HEK293 (cell line): Measurements from ENCODE around the gene SPPL2B.

Experiments used
- ATF2 ChIP-seq: fragments of 450-650 bp; formaldehyde crosslinking; IDR thresholded peaks from 2 replicates; pipeline ENCODE4 v1.5.1; 2016; ENCODE audit warnings: missing biosample characterization, missing genetic modification characterization, low read depth
- CTCF ChIP-seq: fragments of 450-650 bp; formaldehyde crosslinking; IDR thresholded peaks from 2 replicates; pipeline ENCODE4 v1.5.1; 2016; ENCODE audit warnings: missing biosample characterization, missing genetic modification characterization
- GLI4 ChIP-seq: fragments of 450-650 bp; formaldehyde crosslinking; IDR thresholded peaks from 2 replicates; pipeline ENCODE4 v1.5.1; 2016; ENCODE audit warnings: missing biosample characterization, missing genetic modification characterization
- KLF9 ChIP-seq: fragments of 450-650 bp; formaldehyde crosslinking; IDR thresholded peaks from 2 replicates; pipeline ENCODE4 v1.5.1; 2016; ENCODE audit warnings: missing biosample characterization, missing genetic modification characterization, low read depth
- MZF1 ChIP-seq: fragments of 450-650 bp; formaldehyde crosslinking; IDR thresholded peaks from 2 replicates; pipeline ENCODE4 v1.5.1; 2017; ENCODE audit warnings: missing biosample characterization, missing genetic modification characterization, borderline replicate concordance
- PATZ1 ChIP-seq: fragments of 450-650 bp; formaldehyde crosslinking; IDR thresholded peaks from 2 replicates; pipeline ENCODE4 v1.5.1; 2016; ENCODE audit warnings: missing biosample characterization, missing genetic modification characterization
- ZFP41 ChIP-seq: fragments of 450-650 bp; formaldehyde crosslinking; IDR thresholded peaks from 2 replicates; pipeline ENCODE4 v1.5.1; 2016; ENCODE audit warnings: missing biosample characterization, missing genetic modification characterization, borderline replicate concordance
- ZNF157 ChIP-seq: fragments of 450-650 bp; formaldehyde crosslinking; IDR thresholded peaks from 2 replicates; pipeline ENCODE4 v1.5.1; 2016; ENCODE audit warnings: missing biosample characterization, missing genetic modification characterization
- ZNF521 ChIP-seq: fragments of 450-650 bp; formaldehyde crosslinking; IDR thresholded peaks from 2 replicates; pipeline ENCODE4 v1.5.1; 2017; ENCODE audit warnings: missing biosample characterization, mild to moderate bottlenecking, missing genetic modification characterization

GRCh38 chr19:2320939-2321338, 7.5 kb upstream of the SPPL2B start:
- TF ChIP-seq ZNF157 (tag by site-specific recombination) (no peak), ZFP41 (tag by site-specific recombination) (no peak), PATZ1 (tag by site-specific recombination) (no peak), GLI4 (tag by site-specific recombination) (no peak), CTCF (tag by site-specific recombination) (no peak), MZF1 (no peak), ATF2 (tag by site-specific recombination) (no peak), KLF9 (tag by site-specific recombination) (no peak), ZNF521 (tag by site-specific recombination) (no peak)
